Endometrial microvascular endothelial cells (primary cell): ENCODE results near the gene LCMT2. TPM values are rescaled to one million over a fixed set of nuclear protein-coding genes. Genes with fewer than 3 reads are reported as not detected.

Experiments
- in situ Hi-C: cut with HindIII; loops from 2 replicates; pipeline ENCODE4 v1.10.0; 2017; ENCODE audit warnings: low sequenced_read_pairs, low pct_unique_long_range_greater_than_20kb; ENCODE audit errors: inconsistent ontology term
- total RNA-seq: library from RNA; depleted of rRNA; stranded (reverse); fragments of >200 nt; gene quantifications from one replicate; pipeline ENCODE4 v1.2.3, GENCODE V29; 2015; ENCODE audit errors: inconsistent ontology term

The LCMT2 gene
- 6.0 TPM for total RNA-seq

- in situ Hi-C loops: no loop called here
These were observed at the start of gene LCMT2 for GRCh38 chr15:43329960-43330779. TSS of gene LCMT2 (minus strand) at chr15:43330573. CDS start at chr15:43330489, 84 bp downstream.

GRCh38 chr15:43378601-43379000 lies 48.2 kb upstream of the LCMT2 start:
- in situ Hi-C loops: no loop called here

GRCh38 chr15:43376017-43376705 lies 45.8 kb upstream of the LCMT2 start:
- in situ Hi-C loops: no loop called here

DNA sequence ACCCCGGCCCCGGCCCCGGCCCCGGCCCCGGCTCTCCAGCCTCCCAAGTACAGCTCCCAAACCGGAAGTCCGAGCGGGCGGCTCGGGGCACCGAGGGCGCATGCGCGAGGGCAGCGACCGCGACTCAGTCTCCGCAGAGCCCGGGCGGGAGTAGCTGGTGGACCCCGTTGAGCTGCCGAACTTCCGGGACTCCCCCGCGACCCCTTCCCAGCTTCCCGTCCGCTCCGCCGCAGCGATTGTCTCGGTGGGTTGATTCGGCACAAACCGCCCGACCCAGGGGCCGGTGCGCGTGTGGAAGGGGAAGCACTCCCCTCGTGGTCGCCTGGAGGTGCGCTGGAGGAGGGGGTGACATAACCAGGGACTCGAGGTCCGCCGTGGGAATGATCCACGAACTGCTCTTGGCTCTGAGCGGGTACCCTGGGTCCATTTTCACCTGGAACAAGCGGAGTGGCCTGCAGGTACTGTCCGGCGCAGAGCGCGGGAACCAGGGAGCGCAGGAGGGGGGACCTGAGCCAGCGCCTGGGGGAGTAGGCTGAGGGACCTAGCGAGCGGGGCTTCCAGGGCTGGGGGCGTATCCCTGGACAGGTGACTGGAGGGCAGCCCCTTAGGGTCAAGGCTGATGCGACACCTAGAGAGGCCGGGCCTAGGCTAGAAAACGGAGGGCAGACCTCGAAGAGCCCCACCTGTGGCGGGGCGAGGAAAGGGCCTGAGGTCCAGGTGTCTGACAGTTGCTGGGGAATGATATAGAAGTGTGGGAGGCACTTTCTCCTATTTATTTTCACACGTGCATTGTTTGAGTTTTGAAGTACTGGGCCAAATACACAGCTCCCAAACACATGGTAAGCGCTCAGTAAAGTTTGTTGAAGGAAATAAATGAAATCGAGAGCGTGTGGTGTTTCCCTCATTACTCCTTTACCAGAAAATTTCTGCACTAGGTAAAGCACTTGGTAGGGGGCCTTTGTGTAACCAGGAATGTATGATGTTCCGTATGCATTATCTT lies 40.9 kb upstream of the LCMT2 start, which contains the start of the genes TUBGCP4 and ZSCAN29:
Gene TUBGCP4, plus strand, starts transcription at position 127 of the 1,000 bp plus-strand sequence. Its CDS starts 254 bp downstream, at position 381.
Gene ZSCAN29, minus strand, starts transcription at position 69 of the 1,000 bp plus-strand sequence. CDS start 1,130 bp downstream, outside the sequence.
- in situ Hi-C loops: no loop called here

DNA sequence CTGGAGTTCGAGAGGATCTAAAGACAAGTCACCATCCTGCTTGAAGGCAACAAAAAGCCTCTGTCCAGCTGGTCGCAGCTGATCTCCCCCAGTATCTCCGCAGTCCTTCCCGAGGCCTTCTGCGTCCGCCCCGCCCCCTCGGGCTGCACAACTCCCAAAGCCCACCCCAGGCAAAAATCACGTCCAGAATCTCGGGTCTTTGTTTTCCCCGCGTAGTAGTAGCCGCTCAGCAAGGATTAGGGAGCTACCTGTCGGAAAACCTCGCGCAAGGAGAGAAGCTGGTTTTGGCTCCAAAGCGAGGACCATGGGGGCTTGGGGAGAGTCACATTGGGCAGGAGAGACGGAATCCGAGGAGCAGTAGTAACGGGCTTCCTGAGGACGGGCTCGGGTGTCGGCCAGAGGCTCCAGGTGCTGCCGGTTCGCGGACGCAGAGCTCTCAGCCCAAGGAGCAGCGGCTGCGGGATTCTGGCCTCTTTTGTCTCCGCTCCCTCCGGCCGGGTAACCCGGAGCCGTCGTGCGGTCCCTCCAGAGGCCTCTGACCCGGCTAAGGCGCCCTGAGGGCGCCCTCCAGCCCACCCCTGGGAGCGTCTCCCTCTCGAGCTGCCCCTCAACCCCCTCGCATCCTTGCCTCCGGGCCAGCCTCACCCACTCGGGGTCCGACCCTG lies 40.1 kb upstream of the LCMT2 start:
- in situ Hi-C loops: no loop called here

DNA sequence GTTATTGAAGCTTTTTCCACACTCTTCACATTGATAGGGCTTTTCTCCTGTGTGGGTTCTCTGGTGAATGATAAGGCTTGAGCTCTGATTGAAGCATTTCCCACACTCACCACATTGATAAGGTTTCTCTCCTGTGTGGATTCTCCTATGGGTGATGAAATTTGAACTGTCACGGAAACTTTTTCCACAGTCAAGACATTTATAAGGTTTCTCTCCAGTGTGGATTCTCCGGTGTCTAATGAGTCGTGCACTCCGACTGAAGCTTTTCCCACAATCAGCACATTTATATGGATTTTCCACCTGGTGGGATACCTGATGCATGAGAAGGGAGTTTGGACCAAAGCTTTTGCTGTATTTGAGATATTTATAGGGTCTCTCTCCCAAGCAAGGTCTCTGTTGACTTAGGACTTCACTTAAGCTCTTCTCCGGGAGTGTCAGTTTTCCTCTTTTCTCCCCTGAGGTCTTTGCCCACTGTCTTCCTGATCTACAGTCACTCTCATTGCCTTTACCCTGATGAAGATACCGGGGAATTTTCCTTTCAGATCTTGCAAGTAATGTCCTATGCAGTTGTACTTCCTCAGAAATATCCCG lies 31.0 kb upstream of the LCMT2 start:
- in situ Hi-C loops: no loop called here

- in situ Hi-C loops: no loop called here
These were observed 30.4 kb upstream of the LCMT2 start for GRCh38 chr15:43360821-43361220.

DNA sequence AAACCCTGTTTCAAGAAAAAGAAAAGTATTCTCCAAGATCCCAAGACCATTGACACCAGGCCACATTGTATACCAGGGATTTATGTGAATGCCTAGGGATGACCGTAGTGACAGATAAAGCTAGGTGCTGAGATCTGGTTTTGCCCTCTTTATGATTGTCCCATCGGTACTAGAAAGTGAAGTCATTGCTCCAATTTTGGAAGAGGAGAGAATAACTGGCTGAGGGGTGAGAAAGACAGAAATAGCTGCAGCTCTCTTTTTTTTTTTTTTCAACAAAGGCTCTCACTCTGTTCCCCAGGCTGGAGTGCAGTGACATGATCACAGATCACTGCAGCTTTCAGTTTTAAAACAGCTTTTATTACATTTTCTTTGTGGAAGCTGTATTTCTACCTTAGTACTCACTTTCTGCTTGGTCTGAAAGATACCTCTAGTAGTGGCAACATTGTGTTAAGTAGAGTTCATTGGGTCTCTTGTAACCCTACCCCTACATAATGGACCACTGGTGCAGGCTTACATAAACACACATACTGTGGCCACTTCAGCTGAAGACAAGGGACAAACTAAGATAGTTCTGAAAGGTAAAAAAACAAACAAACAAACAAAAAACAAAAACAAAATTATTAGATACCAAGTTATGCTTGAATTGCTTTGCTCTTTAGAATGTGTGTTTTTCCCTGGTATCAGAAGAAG lies 22.5 kb upstream of the LCMT2 start:
- in situ Hi-C loops: no loop called here

GRCh38 chr15:43347114-43347513 lies 16.7 kb upstream of the LCMT2 start:
- in situ Hi-C loops: no loop called here

DNA sequence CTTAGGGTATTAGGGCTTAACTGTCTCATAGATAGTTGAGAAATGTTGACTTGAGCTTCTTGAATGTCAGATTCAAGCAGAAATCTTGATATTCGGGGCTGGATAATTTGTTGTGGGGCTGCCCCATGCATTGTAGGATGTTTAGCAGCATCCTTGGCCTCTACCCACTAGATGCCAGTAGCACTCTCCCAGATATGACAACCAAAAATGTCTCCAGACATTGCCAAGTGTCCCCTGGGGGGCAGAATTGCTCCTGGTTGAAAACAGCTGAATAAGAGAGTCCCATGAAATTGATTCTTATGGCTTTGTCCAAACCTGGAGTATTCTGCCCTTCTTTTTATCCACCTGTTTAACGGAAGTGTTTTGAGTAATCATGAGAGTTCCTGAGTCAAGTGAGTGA lies 15.9 kb upstream of the LCMT2 start:
- in situ Hi-C loops: no loop called here

DNA sequence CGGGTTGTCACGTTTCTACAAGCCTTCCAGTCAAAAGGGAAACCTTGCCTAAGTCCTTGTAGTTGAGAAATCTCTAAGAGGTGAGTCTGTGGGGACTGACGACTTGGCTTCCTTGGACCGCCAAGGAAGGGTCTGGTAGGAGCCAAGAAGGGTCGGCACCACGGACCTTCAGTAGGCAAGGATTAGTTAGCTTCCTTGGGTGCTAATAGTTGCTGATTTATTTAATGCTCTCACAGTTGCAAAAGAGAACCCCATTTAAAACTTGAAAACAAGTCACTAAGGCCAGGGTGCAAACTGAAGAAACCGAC lies 361 bp upstream of the LCMT2 start:
- in situ Hi-C loops: no loop called here

GRCh38 chr15:43329217-43329959 lies 985 bp downstream of the LCMT2 start:
- in situ Hi-C loops: no loop called here

- in situ Hi-C loops: no loop called here
These were observed 5.2 kb downstream of the LCMT2 start for GRCh38 chr15:43325039-43325684.

- in situ Hi-C loops: no loop called here
These were observed 11.2 kb downstream of the LCMT2 start for GRCh38 chr15:43318990-43319771.

GRCh38 chr15:43317566-43318184 lies 12.7 kb downstream of the LCMT2 start:
- in situ Hi-C loops: no loop called here
